GM18508 (cell line): ENCODE data around the gene ARPC5.
A peak's percentile ranks its signal among the peaks of the same experiment; 100 is the strongest.
"Not testable (repeated sequence)": the region's sequence is repeated elsewhere in the genome, so short reads cannot be mapped to it uniquely, and the experiment has no call there.

Experiments
- ATAC-seq: cut with Tn5 transposase; IDR thresholded peaks from one replicate; pipeline ENCODE4 v1.9.1; 2021; ENCODE audit warnings: moderate number of reproducible peaks; ENCODE audit not compliant: insufficient read depth, unreplicated experiment

The ARPC5 gene

DNA sequence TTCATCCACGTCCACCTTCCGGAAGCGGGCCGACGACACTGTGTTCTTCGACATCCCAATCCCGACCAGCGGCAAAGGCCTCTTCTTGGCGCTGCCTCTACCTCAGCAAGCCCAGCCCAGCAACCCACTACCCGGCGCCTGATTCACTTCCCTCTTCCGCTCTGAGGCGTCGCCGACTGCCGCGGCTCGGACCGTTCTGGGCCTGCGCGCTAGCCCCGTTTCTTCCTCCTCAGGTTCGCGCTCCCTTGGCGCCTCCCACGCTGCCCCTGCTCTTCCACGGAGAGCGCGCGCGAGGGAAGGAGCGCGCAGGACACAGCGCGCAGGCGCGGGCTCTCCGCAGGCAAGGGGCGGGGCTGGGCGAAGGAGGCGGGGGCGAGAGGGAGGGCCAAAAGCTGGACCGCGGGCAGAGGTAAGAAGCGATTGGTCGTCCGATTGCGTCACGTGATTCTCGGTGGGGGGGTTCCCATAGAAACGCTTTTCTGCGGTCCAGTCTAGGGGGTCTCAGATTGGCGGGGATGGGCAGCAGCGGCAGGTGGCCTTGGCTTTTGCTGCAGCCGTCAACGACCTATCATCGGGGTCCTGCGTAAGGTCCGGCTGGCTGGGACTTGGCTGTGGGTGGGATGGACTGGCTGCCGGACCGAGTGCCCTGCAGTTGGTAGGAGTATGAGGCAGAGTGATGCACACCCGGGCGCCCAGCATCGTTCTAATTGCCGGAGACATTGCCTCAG lies at the start of gene ARPC5:
Gene ARPC5 (minus strand): TSS at position 178 of the 728 bp plus-strand sequence. CDS start 124 bp downstream, at position 54.
- ATAC-seq = peak; percentile 42

DNA sequence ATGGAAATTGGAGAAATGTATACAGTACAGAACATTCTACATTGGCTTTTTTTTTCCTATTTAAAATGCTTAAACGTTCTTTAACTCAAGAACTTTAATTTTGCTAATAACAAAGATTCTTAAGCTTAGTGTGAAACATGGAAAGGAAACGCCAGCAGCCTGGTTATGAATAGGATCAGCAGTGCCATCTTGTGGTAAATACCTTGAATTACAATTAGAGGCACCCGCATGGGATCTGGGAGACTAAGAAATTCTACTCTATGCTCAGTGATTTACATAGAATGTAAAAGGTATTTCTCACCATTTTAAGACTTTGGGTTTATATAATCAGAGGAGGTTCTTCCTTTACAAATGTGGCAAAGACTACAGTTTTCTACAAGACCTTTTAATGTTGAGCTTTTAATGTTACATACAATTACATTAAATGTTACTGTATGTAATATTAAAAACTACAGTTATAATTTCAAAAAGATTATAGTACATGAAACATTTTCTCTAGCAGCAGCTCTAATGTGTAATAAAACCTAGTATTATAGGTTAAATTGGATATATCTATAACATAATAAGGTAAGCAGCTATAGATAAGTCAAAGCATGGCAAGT lies 49.6 kb upstream of the ARPC5 start:
- ATAC-seq = no peak

DNA sequence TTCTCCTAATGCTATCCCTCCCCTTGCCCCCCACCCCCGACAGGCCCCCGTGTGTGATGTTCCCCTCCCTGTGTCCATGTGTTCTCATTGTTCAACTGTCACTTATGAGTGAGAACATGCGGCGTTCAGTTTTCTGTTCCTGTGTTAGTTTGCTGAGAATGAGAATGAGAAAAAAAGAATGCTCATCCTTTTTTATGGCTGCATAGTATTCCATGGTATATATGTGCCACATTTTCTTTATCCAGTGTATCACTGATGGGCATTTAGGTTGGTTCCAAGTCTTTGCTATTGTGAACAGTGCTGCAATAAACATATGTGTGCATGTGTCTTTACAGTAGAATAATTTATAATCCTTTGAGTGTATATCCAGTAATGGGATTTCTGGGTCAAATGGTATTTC lies 43.8 kb upstream of the ARPC5 start:
- not testable (repeated sequence) for ATAC-seq

DNA sequence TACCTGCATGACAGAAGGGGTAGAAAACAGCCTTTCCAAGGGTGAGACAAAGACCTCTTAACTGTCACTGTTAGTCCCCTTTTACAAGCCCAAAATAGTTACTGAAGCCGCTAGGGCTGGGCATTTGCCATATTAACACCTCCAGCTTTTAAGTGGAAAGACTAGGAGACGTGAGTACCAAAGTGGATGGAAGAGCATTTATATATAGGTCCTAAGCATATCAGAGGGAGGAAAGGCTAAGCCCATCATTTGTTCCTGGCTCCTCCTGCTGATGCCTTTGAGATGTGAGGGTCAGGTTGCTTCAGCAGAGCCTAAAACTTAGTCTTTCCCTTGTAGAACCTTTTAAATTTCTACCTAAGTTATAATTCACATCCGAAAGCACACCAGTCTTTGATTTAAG lies 43.2 kb upstream of the ARPC5 start:
- ATAC-seq = no peak

DNA sequence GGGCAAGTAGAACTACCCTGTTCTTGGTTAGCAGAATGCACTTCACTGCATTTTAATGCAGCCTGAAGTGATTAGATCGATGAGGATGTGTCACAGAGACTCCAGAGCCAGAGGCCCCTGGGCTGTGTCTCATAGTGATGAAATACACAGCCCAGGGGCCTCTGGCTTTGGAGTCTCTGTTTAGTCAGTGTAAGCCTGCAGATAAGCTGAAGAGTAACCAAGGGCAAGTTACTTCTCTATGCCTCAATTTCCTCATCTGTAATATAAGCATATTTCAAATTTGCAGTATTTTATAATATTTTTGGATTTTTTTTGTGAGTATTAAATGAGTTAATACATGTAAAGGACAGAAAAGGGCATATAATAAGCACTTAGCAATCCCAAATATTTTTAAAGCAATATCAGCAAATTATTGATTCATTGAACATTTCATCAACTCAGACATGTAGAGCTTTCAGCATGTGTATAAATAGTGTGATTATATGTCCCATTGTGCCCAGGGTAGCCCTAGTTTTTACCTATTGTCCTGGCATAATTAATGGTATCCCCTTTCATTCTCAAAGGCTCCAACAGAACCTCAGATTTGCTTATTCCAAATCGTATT lies 41.1 kb upstream of the ARPC5 start:
- no peak for ATAC-seq

DNA sequence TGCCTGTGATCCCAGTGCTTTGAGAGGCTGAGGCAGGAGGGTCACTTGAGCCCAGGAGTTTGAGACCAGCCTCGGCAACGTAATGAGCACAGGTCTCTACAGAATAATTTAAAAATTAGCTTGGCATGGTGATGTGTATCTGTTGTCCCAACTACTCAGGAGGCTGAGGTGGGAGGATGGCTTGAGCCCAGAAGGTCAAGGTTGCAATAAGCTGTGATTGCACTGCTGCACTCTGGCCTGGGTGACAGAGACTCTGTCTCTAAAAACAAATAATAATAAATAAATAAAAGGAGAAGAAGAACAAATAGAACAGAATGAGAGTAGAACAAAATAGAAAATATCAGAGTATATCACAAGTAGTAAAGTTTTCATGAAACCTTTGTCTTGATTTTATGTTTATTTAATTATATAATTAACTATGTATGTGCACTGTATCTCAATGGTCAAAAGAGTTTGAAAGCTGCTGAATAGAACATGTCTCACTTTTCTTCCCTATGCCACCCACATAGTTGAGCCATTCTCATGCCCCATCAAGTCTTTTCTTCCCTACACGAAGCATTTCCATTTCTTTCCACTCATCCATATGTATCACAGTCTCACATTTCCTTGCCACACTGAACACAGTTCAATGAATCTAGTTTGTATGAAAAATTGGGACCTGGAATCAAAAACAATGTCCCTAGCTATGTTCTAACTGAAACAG lies 40.5 kb upstream of the ARPC5 start:
- ATAC-seq = no peak

DNA sequence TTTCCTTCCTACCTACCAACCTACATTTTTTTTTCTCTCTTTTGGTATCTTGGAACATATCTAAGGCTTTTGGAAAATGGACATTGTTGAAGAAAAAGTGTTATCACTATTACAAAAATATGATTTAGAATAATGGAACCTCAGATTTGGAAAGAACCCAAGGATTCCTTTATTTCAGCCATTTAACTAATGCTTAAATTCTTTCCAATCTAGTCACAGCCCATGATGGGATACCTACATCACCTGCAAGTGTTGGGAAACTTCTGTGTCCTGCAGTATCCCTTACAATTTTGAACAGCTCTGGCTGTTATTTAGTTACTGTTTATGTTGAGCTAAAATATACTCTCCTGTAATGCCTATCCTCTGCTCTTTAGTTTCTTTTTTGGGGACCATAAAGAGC lies 39.8 kb upstream of the ARPC5 start:
- no peak for ATAC-seq

DNA sequence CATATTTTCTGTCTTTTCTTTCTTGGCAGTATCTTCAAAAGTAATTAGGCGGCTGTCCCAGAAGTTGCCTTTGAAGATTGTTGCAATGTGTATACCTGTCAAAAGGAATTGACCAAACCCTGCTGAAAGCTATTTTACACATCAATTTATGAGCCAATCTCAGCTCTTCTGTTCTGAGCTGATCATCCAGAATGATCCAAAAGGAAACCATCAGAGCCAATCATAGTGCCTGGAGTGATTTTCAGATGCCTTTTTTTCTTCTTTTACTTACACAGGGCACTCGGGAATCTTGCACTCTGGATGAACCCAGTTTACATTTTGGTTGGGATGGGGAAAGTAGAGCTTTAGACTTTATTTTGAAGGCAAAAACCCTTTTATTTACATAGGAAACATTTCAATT lies 39.3 kb upstream of the ARPC5 start:
- ATAC-seq = no peak

DNA sequence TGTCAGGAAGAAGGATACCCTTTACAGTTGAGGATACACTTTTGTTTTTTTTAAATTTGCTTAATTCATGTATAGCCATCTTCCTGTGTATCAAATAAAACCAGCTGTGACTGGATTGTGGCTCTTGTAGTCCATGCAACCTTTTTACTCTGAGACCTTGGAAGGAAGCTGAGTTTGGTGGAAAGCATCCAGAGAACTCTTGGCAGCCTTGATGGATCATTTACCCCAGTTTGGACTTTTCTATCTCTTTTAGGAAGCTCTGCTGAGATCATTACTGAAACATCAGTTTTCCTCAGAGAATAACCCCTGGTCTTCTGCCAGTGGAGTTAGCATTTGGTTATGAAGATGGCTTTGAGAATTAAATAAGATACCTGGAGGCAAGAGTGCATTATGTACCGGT lies 38.8 kb upstream of the ARPC5 start:
- no peak for ATAC-seq

DNA sequence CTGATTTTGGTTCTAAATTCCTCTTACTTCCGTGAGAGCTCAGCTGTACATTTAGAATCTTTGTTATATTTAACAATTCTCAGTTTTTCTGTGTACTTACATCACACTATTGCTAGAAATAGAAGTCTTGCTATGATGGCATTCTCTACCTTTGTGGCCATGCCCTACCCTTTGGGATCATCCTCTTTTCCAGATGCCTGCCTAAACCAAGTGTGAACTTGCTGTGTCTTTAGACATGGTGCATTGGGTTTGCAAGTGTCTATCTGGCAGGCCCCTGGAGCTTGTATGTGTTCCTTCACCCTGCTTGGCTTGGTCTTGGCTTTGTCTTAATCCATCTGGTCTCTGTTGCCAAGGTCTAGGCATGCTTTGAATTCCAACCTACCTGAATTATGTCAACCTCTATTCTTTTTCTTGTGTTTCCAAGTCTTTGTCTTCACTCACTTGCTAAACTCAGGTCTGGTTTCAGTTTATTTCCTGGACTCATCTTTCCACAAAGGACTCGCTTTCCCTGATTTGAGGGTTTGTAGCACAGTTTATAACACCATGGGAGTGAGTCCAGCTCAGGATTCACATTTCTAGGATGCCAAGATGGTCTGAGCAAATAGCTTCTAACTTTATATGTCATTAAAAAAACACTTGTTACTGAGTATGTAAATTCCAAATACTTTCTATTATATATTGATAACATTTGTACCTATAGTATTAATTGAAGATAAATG lies 38.2 kb upstream of the ARPC5 start:
- no peak for ATAC-seq

DNA sequence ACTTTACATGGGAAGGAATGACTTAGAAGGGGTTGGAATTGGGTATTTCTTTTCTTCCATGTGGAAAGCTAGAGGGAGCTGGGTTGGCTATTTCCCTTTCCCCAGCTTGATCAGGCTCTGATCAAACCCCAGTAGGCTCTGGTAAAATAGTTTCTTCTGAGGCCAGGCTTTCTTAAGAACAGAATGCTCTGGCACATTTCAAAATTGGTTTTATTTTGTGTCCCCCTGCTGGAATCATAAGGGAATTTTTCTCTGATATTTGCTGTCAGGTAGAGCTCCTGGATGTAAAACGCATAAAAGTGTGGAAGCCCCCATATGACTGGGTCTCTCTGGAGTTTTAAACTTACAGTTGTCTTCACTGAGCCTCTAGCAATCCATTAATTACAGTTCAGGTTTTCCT lies 34.6 kb upstream of the ARPC5 start:
- no peak for ATAC-seq

DNA sequence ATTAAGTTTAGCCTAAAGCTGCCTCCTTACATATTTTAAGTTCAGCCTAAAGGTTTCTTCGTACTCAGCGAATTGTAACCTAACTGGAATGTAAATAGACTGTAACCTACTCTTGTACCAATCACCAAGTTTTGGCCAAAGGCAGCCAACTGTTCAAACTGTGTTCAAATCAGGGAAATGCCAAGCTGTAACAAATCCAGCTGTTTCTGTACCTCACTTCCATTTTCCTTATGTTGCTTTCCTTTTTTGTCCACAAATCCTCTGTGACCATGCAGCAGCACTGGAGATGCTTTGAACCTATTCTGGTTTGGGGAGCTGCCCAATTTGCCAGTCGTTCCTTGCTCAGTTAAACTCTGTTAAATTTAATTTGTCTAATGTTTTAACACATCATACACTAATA lies 20.8 kb upstream of the ARPC5 start:
- no peak for ATAC-seq

DNA sequence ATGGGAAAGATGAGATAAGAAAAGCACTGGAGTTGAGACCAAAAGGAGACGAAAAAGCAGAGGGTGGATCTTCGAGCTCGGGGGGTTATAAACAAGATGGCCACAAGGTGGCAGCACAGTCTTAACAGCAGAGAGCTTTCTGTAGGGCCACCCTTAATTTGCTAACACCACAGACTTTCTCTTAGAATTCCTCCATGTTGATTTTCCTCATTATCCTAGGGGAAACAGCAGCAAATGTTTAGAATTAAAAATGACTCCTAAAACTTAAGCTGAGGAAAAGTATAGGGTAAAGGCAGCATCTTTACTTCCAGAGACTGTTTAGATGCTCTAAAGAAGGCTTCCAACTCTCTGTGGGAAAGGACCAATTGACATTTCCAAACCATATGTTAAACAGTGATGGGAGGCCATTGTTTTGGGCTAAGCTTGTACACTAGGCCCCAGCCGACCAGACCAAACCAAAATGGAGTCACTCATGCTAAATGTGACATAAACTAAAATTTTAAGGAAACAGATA lies 20.0 kb upstream of the ARPC5 start:
- peak; percentile 60 for ATAC-seq

DNA sequence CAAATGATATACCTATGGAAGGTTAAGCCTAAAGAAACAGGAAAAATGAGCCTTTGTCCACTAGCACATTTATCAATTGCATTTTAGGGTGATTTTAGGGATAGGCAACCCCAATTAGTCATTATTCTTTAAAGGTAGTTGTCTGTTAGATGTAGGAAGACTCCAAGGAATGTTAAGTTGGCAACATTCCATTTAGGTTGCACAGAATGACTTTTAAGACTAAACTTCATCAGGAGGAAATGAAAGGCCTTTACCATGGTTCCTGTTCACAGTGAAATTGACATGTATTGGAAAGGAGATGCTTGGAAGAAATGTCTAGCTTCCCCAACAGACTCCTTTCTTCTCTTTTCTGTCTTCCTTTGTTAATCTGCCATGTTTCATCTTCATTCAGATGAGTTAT lies 19.1 kb upstream of the ARPC5 start:
- ATAC-seq = no peak

DNA sequence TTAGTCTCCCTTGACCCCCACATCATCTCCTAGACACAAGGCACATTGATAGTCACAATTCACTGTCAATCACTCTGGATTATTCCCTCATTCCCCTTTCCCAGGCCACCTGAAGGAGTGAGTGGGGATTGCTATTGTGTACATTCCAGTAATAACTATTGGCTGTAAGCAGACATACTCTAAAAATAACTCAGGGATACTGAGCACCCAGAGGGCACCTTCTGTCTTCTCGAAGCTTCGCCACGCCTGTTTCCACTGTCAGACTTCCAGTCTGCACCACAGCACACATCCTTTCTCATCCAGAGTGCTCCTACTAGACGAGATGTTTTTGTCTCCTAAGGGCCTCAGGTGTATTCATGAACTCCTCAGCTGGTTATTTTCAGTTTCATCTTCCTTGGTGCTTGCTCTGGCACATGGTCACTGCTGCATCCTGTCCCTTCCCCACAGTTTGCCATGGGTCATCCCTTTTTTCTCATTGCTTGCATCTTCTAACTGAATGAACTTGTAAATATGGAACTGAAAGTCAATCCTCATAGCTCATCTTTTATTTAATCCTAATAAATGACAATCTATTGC lies 18.4 kb upstream of the ARPC5 start:
- no peak for ATAC-seq

DNA sequence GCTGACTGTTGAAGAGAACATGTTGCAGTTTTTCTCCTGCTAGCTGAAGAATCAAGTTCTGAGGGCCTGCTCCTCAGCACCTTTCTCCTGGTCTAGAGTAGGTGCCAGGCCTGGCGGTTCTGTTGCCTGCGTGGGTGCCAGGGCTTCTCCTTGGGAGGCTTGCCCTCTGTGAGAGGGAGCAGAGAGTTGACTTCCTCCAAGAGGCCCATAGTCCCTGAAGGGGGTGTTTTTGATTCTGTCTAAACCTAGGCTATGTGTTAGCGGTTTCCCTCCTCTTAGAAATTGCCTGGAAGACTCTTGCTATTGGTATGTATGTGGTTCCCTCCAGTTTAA lies 17.8 kb upstream of the ARPC5 start:
- ATAC-seq = no peak

DNA sequence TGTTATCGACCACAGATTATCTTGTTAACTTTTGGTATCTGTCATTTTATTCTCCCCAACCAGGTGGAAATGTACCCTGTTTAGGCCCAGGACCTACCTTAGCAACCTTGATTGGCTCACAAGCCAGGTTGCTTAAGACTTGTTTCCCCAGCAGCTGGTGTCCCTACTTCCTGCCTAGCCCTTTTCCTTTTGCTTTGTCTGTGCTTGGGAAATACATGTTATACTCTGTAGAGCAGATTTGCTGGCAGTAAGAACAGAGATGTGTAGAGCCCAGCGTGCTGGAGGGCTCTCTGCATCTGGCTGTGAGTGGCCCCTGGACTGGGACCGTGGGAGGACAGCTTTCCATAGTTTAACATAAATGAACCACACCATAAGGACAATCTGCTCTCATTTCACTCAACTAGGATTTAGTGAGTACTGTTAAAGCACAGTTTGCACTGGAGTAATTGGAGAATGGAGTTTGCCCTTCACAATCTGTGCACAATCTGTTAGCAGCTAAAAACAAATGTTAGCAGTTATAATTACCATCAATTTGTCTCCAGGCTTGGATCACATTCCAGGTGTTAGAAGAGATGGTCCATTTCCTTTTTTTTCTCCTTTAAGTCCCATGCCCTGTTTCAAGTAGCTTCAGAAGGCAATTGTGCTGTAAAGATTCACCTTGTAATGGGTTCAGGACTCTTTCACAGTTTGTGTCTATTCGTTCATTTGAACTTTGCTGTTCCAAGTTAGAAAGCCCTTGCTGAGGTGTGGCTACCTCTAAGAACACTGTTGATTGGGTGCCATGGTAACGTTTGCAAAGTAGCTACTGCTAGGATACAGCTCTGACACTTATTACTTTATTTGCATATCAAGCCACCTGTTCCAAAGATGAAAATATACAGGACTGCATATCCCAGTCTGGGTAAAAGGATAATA lies 17.2 kb upstream of the ARPC5 start, which contains the start of gene APOBEC4:
Gene APOBEC4 (minus strand): TSS at position 770 of the 915 bp plus-strand sequence. CDS start 4,535 bp downstream, outside the sequence.
- no peak for ATAC-seq

DNA sequence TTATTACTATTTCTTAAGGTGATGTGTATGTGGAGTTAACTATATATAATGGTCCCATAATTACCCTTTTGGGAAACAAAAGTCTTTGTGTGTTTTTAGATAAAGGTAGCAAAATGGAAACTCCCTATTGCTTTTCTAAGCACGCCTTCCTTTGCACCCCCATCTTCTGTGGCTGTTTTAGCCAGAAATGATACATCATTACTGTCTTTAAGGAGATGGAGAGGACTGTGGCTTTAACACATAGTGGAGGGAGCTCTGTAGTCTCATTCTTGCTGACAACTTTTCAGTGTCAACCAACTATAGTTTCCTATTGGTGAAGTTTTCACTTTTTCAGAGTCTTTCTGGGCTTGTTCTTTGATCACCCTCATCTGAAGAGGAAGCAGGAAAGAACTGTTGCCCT lies 16.5 kb upstream of the ARPC5 start:
- ATAC-seq = no peak

DNA sequence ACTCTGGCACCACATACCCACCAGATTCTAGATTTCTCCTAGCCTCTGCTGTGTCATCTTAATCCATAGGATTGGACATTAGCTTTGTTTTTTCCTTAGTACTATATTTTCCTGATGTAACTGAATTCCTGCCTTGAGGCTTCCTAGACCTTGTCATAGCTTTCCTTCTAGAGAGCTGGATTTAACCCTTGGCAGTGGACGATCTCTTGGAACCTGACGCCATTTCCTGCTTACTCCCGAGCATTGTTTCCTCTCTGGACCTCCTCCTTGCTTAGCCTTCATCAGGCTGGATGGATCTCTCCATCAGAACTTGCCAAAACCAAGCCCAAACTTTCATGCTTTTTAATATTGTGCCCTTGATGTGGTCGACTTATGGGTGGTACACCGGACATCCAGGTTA lies 16.0 kb upstream of the ARPC5 start:
- ATAC-seq = no peak
